PFSK-1 (cell line): ENCODE measurements around the gene CSRP2.

Experiments
- FOXP2 ChIP-seq: optimal IDR thresholded peaks from 2 replicates; pipeline ENCODE3; 2011; ENCODE audit warnings: borderline replicate concordance, control low read depth, inconsistent platforms; ENCODE audit not compliant: insufficient read depth; ENCODE audit errors: extremely low read length, extremely low read depth
- POLR2AphosphoS5 ChIP-seq: IDR thresholded peaks from 2 replicates; pipeline ENCODE4 v1.6.1; 2012; ENCODE audit warnings: low read depth, mild to moderate bottlenecking, control low read depth, low read length, moderate library complexity
- SIN3A ChIP-seq: IDR thresholded peaks from 2 replicates; pipeline ENCODE4 v1.6.1; 2012; ENCODE audit warnings: mild to moderate bottlenecking, low read length, moderate library complexity, borderline replicate concordance; ENCODE audit not compliant: insufficient read depth
- TAF1 ChIP-seq: IDR thresholded peaks from 2 replicates; pipeline ENCODE4 v1.6.1; 2012; ENCODE audit warnings: low read length, control low read depth, borderline replicate concordance; ENCODE audit not compliant: insufficient read depth
- TF ChIP-seq, protein P1 (sequence below), 2 experiments: IDR thresholded peaks; 2 replicates each; pipeline versions ENCODE4 v1.6.1 to v1.8.0; 2011 to 2012; ENCODE audit warnings: low read depth in 2 of 2, low read length in 2 of 2, control low read depth in 1 of 2, inconsistent platforms in 1 of 2, mild to moderate bottlenecking in 1 of 2, moderate library complexity in 1 of 2; ENCODE audit not compliant: insufficient read depth in 1 of 2

Gene CSRP2

DNA sequence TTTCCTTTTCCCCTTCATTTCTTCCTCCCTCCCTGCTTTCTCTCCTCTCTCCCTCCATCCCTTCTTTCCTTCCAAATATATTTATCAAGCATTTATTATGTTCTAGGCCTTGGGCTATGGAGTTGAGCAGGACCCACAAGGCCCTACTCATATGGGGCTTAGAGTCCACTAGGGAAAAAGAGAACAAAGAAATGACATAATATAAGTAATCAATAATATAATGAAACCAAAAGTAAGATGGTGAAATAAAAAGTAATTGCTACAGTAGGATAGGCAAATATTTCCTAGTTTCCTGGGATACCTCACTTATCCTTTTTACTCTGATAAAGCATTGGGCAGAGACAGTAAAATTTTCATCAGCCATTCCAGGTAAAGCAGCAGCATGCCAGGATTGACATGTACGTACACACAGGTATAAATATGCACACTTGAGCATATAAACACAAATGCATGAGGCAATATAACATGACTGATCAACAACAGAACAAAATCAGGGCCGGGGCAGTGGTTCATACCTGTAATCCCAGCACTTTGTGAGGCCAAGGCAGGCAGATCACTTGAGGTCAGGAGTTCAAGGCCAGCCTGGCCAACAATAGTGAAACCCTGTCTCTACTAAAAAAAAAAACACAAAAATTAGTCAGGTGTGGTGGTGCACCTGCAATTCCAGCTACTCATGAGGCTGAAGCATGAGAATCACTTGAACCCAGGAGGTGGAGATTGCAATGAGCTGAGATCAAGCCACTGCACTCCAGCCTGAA is 35.5 kb upstream of the CSRP2 start:
- TF ChIP-seq SIN3A (no peak), TAF1 (no peak), FOXP2 (no peak), POLR2AphosphoS5 (no peak)
- TF ChIP-seq, protein P1, sequence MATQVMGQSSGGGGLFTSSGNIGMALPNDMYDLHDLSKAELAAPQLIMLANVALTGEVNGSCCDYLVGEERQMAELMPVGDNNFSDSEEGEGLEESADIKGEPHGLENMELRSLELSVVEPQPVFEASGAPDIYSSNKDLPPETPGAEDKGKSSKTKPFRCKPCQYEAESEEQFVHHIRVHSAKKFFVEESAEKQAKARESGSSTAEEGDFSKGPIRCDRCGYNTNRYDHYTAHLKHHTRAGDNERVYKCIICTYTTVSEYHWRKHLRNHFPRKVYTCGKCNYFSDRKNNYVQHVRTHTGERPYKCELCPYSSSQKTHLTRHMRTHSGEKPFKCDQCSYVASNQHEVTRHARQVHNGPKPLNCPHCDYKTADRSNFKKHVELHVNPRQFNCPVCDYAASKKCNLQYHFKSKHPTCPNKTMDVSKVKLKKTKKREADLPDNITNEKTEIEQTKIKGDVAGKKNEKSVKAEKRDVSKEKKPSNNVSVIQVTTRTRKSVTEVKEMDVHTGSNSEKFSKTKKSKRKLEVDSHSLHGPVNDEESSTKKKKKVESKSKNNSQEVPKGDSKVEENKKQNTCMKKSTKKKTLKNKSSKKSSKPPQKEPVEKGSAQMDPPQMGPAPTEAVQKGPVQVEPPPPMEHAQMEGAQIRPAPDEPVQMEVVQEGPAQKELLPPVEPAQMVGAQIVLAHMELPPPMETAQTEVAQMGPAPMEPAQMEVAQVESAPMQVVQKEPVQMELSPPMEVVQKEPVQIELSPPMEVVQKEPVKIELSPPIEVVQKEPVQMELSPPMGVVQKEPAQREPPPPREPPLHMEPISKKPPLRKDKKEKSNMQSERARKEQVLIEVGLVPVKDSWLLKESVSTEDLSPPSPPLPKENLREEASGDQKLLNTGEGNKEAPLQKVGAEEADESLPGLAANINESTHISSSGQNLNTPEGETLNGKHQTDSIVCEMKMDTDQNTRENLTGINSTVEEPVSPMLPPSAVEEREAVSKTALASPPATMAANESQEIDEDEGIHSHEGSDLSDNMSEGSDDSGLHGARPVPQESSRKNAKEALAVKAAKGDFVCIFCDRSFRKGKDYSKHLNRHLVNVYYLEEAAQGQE (IDR thresholded peaks at IDR 0.05; ENCODE audit: insufficient read depth in 1 of 2, low read depth in 2 of 2, low read length in 2 of 2): no peak

DNA sequence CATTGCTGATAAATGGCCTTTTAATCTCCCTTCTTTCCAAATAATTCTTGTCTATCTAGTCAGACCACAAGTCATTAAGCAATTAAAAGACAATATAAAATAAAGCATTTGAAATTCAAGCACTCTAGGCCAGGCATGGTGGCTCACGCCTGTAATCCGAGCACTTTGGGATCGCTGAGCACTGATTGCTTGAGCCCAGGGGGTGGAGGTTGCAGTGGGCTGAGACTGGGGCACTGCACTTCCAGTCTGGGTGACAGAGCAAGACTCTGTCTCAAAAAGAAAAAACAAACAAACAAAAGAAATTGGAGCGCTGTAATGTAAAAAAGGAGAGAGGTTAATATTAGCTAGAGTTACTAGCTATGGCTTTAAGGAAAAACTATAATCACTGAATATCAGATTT is 30.5 kb upstream of the CSRP2 start:
- TF ChIP-seq, protein P1 (IDR thresholded peaks at IDR 0.05; ENCODE audit: insufficient read depth in 1 of 2, low read depth in 2 of 2, low read length in 2 of 2): no peak
- TF ChIP-seq SIN3A: no peak
- no peak for TF ChIP-seq FOXP2
- TF ChIP-seq TAF1: no peak
- no peak for TF ChIP-seq POLR2AphosphoS5

DNA sequence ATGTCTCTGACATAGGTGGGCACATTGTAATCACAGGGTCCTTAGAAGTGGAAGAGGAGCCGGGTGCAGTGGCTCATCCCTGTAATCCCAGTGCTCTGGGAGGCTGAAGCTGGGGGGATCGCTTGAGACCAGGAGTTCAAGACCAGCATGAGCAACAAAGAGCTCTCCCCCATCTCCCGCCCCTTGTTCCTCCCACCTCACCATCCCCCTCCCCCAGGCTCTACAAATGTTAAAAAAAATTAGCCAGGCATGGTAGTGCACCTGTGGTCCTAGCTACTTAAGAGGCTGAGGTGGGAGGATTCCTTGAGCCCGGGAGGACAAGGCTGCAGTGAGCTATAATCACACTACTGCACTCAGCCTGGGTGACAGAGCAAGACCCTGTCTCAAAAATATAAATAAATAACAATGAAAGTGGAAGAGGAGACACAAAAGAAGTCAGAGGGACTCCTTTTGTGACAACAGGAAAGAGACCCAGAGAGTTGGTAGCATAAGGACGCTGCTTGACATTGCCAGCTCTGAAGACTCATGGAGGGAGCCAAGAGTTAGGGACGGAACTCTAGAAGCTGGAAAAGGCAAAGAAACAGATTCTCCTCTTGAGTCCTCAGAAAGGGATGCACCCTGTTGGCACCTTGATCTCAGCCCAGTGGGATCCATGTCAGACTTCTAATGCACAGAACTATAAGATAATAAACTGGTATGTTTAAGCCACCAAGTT is 29.6 kb upstream of the CSRP2 start:
- TF ChIP-seq POLR2AphosphoS5: no peak
- TF ChIP-seq FOXP2: no peak
- no peak for TF ChIP-seq SIN3A
- TF ChIP-seq, protein P1 (IDR thresholded peaks at IDR 0.05; ENCODE audit: insufficient read depth in 1 of 2, low read depth in 2 of 2, low read length in 2 of 2): no peak

DNA sequence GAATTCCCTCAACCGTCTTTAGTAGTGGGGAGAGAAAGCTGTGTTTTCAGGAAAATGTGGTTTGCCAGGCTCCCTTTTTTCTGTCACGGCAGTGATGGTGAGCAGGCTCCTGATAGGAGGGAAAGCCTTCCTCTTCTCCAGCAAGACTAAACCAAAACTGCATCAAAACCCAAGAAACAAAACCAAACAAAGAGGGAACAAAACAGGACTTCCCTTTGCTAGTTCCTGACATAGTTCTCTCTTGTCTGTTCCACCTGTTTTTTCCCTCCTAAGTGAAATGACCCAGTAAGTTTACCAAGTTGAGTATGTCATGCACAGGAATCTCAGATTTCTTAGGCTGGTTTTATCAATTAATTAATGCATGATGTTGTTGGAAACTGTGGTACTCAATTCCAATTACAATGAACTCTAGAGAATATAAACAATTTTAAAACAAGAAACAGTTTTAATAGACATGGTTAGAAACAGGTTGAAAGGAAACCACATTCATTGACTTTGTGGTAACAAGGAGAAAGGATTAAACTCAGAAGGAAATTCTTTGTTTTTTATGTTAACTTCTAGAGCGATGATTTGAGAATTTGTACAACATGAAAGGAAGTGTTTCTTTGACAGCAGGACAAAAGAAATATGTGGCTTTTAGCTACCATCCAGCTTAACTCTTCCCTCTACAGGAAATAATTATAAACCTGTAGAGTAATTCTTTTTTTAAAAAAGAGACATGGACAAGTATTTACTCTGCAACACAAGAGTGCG is 23.0 kb upstream of the CSRP2 start:
- TF ChIP-seq POLR2AphosphoS5: no peak
- no peak for TF ChIP-seq FOXP2
- TF ChIP-seq, protein P1 (IDR thresholded peaks at IDR 0.05; ENCODE audit: insufficient read depth in 1 of 2, low read depth in 2 of 2, low read length in 2 of 2): no peak
- TF ChIP-seq SIN3A: no peak
- TF ChIP-seq TAF1: no peak
